ENCODE data around the gene PTPRN.
"Not testable (repeated sequence)": the region's sequence is repeated elsewhere in the genome, so short reads cannot be mapped to it uniquely, and the experiment has no call there.

Gene PTPRN

GRCh38 chr2:219271021-219271420 lies 38.2 kb downstream of the PTPRN start:
- no peak overlapping the region for H3K27ac ChIP-seq (ENCODE audit: low read depth, low read length)
- peaks cover 12 to 14% of the 10 kb centered on the region in 2 donors for H3K4me1 ChIP-seq (ENCODE audit: control insufficient read depth in 1 of 2, insufficient read depth in 2 of 2, low read length in 2 of 2)
- H3K9ac ChIP-seq (ENCODE audit: low read depth in 1 of 2, low read length in 2 of 2) = no peak overlapping the region
- no peaks in the 10 kb centered on the region for H3K27me3 ChIP-seq (ENCODE audit: control insufficient read depth in 1 of 2, insufficient read depth in 2 of 2, low read length in 2 of 2)
- no peaks in the 10 kb centered on the region for H3K9me3 ChIP-seq (ENCODE audit: control insufficient read depth in 1 of 2, low read length in 2 of 2)
- H3K36me3 ChIP-seq (ENCODE audit: control insufficient read depth in 1 of 2, insufficient read depth in 2 of 2, low read length in 2 of 2) = no peaks in the 10 kb centered on the region
- H3K4me3 ChIP-seq (ENCODE audit: low read depth in 1 of 2, low read length in 2 of 2) = no peak overlapping the region

- Histone ChIP-seq H3K9ac (ENCODE audit: low read depth in 1 of 2, low read length in 2 of 2) (no peak overlapping the region), H3K36me3 (ENCODE audit: control insufficient read depth in 1 of 2, insufficient read depth in 2 of 2, low read length in 2 of 2) (no peaks in the 10 kb centered on the region), H3K27ac (ENCODE audit: low read depth, low read length) (no peak overlapping the region), H3K4me1 (ENCODE audit: control insufficient read depth in 1 of 2, insufficient read depth in 2 of 2, low read length in 2 of 2) (peaks cover 12 to 14% of the 10 kb centered on the region in 2 donors), H3K27me3 (ENCODE audit: control insufficient read depth in 1 of 2, insufficient read depth in 2 of 2, low read length in 2 of 2) (no peaks in the 10 kb centered on the region), H3K9me3 (ENCODE audit: control insufficient read depth in 1 of 2, low read length in 2 of 2) (no peaks in the 10 kb centered on the region), H3K4me3 (ENCODE audit: low read depth in 1 of 2, low read length in 2 of 2) (no peak overlapping the region)
Observed at GRCh38 chr2:219270055-219270372, 39.2 kb downstream of the PTPRN start.

GRCh38 chr2:219269362-219270054 lies 39.7 kb downstream of the PTPRN start:
- Histone ChIP-seq H3K9ac (ENCODE audit: low read depth in 1 of 2, low read length in 2 of 2) (no peak overlapping the region), H3K4me1 (ENCODE audit: control insufficient read depth in 1 of 2, insufficient read depth in 2 of 2, low read length in 2 of 2) (peaks cover 12 to 14% of the 10 kb centered on the region in 2 donors), H3K4me3 (ENCODE audit: low read depth in 1 of 2, low read length in 2 of 2) (no peak overlapping the region), H3K9me3 (ENCODE audit: control insufficient read depth in 1 of 2, low read length in 2 of 2) (no peaks in the 10 kb centered on the region), H3K27ac (ENCODE audit: low read depth, low read length) (no peak overlapping the region), H3K36me3 (ENCODE audit: control insufficient read depth in 1 of 2, insufficient read depth in 2 of 2, low read length in 2 of 2) (no peaks in the 10 kb centered on the region), H3K27me3 (ENCODE audit: control insufficient read depth in 1 of 2, insufficient read depth in 2 of 2, low read length in 2 of 2) (no peaks in the 10 kb centered on the region)

GRCh38 chr2:219268294-219268693 lies 40.9 kb downstream of the PTPRN start:
- Histone ChIP-seq H3K27me3 (ENCODE audit: control insufficient read depth in 1 of 2, insufficient read depth in 2 of 2, low read length in 2 of 2) (no peaks in the 10 kb centered on the region), H3K36me3 (ENCODE audit: control insufficient read depth in 1 of 2, insufficient read depth in 2 of 2, low read length in 2 of 2) (no peaks in the 10 kb centered on the region), H3K9ac (ENCODE audit: low read depth in 1 of 2, low read length in 2 of 2) (no peak overlapping the region), H3K27ac (ENCODE audit: low read depth, low read length) (no peak overlapping the region), H3K9me3 (ENCODE audit: control insufficient read depth in 1 of 2, low read length in 2 of 2) (no peaks in the 10 kb centered on the region), H3K4me3 (ENCODE audit: low read depth in 1 of 2, low read length in 2 of 2) (no peak overlapping the region), H3K4me1 (ENCODE audit: control insufficient read depth in 1 of 2, insufficient read depth in 2 of 2, low read length in 2 of 2) (peaks cover 12 to 14% of the 10 kb centered on the region in 2 donors)

GRCh38 chr2:219266886-219267285 lies 42.3 kb downstream of the PTPRN start:
- no peaks in the 10 kb centered on the region for H3K9me3 ChIP-seq (ENCODE audit: control insufficient read depth in 1 of 2, low read length in 2 of 2)
- peaks cover 12 to 14% of the 10 kb centered on the region in 2 donors for H3K4me1 ChIP-seq (ENCODE audit: control insufficient read depth in 1 of 2, insufficient read depth in 2 of 2, low read length in 2 of 2)
- no peaks in the 10 kb centered on the region for H3K27me3 ChIP-seq (ENCODE audit: control insufficient read depth in 1 of 2, insufficient read depth in 2 of 2, low read length in 2 of 2)
- H3K27ac ChIP-seq (ENCODE audit: low read depth, low read length) = no peak overlapping the region
- no peaks in the 10 kb centered on the region for H3K36me3 ChIP-seq (ENCODE audit: control insufficient read depth in 1 of 2, insufficient read depth in 2 of 2, low read length in 2 of 2)
- no peak overlapping the region for H3K9ac ChIP-seq (ENCODE audit: low read depth in 1 of 2, low read length in 2 of 2)
- H3K4me3 ChIP-seq (ENCODE audit: low read depth in 1 of 2, low read length in 2 of 2) = no peak overlapping the region

GRCh38 chr2:219266232-219266631 lies 43.0 kb downstream of the PTPRN start:
- no peak overlapping the region for H3K9ac ChIP-seq (ENCODE audit: low read depth in 1 of 2, low read length in 2 of 2)
- H3K36me3 ChIP-seq (ENCODE audit: control insufficient read depth in 1 of 2, insufficient read depth in 2 of 2, low read length in 2 of 2) = no peaks in the 10 kb centered on the region
- H3K27me3 ChIP-seq (ENCODE audit: control insufficient read depth in 1 of 2, insufficient read depth in 2 of 2, low read length in 2 of 2) = no peaks in the 10 kb centered on the region
- H3K9me3 ChIP-seq (ENCODE audit: control insufficient read depth in 1 of 2, low read length in 2 of 2) = no peaks in the 10 kb centered on the region
- H3K27ac ChIP-seq (ENCODE audit: low read depth, low read length) = no peak overlapping the region
- no peak overlapping the region for H3K4me3 ChIP-seq (ENCODE audit: low read depth in 1 of 2, low read length in 2 of 2)
- peaks cover 12 to 14% of the 10 kb centered on the region in 2 donors for H3K4me1 ChIP-seq (ENCODE audit: control insufficient read depth in 1 of 2, insufficient read depth in 2 of 2, low read length in 2 of 2)

- no peaks in the 10 kb centered on the region for H3K9me3 ChIP-seq (ENCODE audit: control insufficient read depth in 1 of 2, low read length in 2 of 2)
- H3K4me1 ChIP-seq (ENCODE audit: control insufficient read depth in 1 of 2, insufficient read depth in 2 of 2, low read length in 2 of 2) = no peaks in the 10 kb centered on the region
- no peaks in the 10 kb centered on the region for H3K36me3 ChIP-seq (ENCODE audit: control insufficient read depth in 1 of 2, insufficient read depth in 2 of 2, low read length in 2 of 2)
- H3K4me3 ChIP-seq (ENCODE audit: low read depth in 1 of 2, low read length in 2 of 2) = no peak overlapping the region
- no peak overlapping the region for H3K9ac ChIP-seq (ENCODE audit: low read depth in 1 of 2, low read length in 2 of 2)
- H3K27ac ChIP-seq (ENCODE audit: low read depth, low read length) = no peak overlapping the region
- no peaks in the 10 kb centered on the region for H3K27me3 ChIP-seq (ENCODE audit: control insufficient read depth in 1 of 2, insufficient read depth in 2 of 2, low read length in 2 of 2)
Observed at GRCh38 chr2:219261024-219261855, 48.0 kb downstream of the PTPRN start.

GRCh38 chr2:219258942-219259341 lies 50.3 kb downstream of the PTPRN start:
- H3K4me1 ChIP-seq (ENCODE audit: control insufficient read depth in 1 of 2, insufficient read depth in 2 of 2, low read length in 2 of 2); H3K27ac ChIP-seq (ENCODE audit: low read depth, low read length); H3K9ac ChIP-seq (ENCODE audit: low read depth in 1 of 2, low read length in 2 of 2); H3K4me3 ChIP-seq (ENCODE audit: low read depth in 1 of 2, low read length in 2 of 2); H3K9me3 ChIP-seq (ENCODE audit: control insufficient read depth in 1 of 2, low read length in 2 of 2); H3K27me3 ChIP-seq (ENCODE audit: control insufficient read depth in 1 of 2, insufficient read depth in 2 of 2, low read length in 2 of 2); H3K36me3 ChIP-seq (ENCODE audit: control insufficient read depth in 1 of 2, insufficient read depth in 2 of 2, low read length in 2 of 2): not testable (repeated sequence)

GRCh38 chr2:219254590-219255201 lies 54.5 kb downstream of the PTPRN start:
- peaks cover 31 to 41% of the 10 kb centered on the region in 2 donors for H3K4me1 ChIP-seq (ENCODE audit: control insufficient read depth in 1 of 2, insufficient read depth in 2 of 2, low read length in 2 of 2)
- peak overlapping the region; percentile 74 to 89 for H3K9ac ChIP-seq (ENCODE audit: low read depth in 1 of 2, low read length in 2 of 2)
- no peaks in the 10 kb centered on the region for H3K9me3 ChIP-seq (ENCODE audit: control insufficient read depth in 1 of 2, low read length in 2 of 2)
- peak overlapping the region; percentile 82 to 87 for H3K4me3 ChIP-seq (ENCODE audit: low read depth in 1 of 2, low read length in 2 of 2)
- peak overlapping the region; percentile 67 for H3K27ac ChIP-seq (ENCODE audit: low read depth, low read length)
- peaks cover 7 to 15% of the 10 kb centered on the region in 2 donors for H3K36me3 ChIP-seq (ENCODE audit: control insufficient read depth in 1 of 2, insufficient read depth in 2 of 2, low read length in 2 of 2)
- peaks cover 0 to 3% of the 10 kb centered on the region in 2 donors for H3K27me3 ChIP-seq (ENCODE audit: control insufficient read depth in 1 of 2, insufficient read depth in 2 of 2, low read length in 2 of 2)
